Fibroblast of villous mesenchyme (primary cell): ENCODE measurements around the gene MMD. TPM values are rescaled to one million over a fixed set of nuclear protein-coding genes. Genes with fewer than 3 reads are reported as not detected.
"Not testable (repeated sequence)": the region's sequence is repeated elsewhere in the genome, so short reads cannot be mapped to it uniquely, and the experiment has no call there.

Experiments
- DNase-seq: peaks from one replicate; pipeline ENCODE4 v3.0.0-alpha.2; 2010; ENCODE audit warnings: low read depth
- H3K4me3 ChIP-seq: 2 replicates; pipeline ENCODE4 v1.5.1; 2011; ENCODE audit warnings: low read depth, mild to moderate bottlenecking, low read length
- total RNA-seq: library from RNA; depleted of rRNA; stranded (reverse); fragments of >200 nt; gene quantifications from 2 replicates; pipeline ENCODE4 v1.2.3, GENCODE V29; 2012
- TF ChIP-seq, protein P1 (sequence below): IDR thresholded peaks from 2 replicates; pipeline ENCODE4 v1.5.1; 2012; ENCODE audit warnings: low read depth, mild to moderate bottlenecking, low read length; ENCODE audit not compliant: insufficient read depth

The MMD gene
- total RNA-seq, 1 donor, result 9.5 TPM

DNA sequence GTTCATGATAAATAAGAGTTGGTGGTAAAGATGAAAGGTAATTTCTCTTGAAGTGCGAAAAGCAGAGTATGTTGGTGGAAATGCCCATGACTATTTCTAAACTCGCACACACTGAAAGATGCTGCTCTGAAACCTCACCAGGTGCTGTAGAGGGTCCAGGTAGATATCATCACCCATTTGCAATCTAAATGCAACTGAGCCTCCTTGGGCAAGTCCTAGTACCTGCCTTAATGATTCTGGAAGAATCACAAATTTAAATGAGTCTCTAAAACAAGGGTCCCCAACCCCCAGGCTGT, 5.9 kb upstream of the MMD start:
- H3K4me3 ChIP-seq, result no peak overlapping the region
- DNase-seq, result no peak
- TF ChIP-seq, protein P1, sequence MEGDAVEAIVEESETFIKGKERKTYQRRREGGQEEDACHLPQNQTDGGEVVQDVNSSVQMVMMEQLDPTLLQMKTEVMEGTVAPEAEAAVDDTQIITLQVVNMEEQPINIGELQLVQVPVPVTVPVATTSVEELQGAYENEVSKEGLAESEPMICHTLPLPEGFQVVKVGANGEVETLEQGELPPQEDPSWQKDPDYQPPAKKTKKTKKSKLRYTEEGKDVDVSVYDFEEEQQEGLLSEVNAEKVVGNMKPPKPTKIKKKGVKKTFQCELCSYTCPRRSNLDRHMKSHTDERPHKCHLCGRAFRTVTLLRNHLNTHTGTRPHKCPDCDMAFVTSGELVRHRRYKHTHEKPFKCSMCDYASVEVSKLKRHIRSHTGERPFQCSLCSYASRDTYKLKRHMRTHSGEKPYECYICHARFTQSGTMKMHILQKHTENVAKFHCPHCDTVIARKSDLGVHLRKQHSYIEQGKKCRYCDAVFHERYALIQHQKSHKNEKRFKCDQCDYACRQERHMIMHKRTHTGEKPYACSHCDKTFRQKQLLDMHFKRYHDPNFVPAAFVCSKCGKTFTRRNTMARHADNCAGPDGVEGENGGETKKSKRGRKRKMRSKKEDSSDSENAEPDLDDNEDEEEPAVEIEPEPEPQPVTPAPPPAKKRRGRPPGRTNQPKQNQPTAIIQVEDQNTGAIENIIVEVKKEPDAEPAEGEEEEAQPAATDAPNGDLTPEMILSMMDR, result no peak

GRCh38 chr17:55426851-55427586, 5.4 kb upstream of the MMD start:
- no peak overlapping the region for H3K4me3 ChIP-seq
- TF ChIP-seq, protein P1, result no peak
- peak; percentile 81 for DNase-seq

GRCh38 chr17:55424893-55425540, 3.4 kb upstream of the MMD start:
- TF ChIP-seq, protein P1, result no peak
- H3K4me3 ChIP-seq, result no peak overlapping the region
- DNase-seq, result no peak

GRCh38 chr17:55423535-55423934, 1.9 kb upstream of the MMD start:
- H3K4me3 ChIP-seq, result no peak overlapping the region
- DNase-seq, result no peak
- TF ChIP-seq, protein P1, result no peak

- DNase-seq, H3K4me3 ChIP-seq: not testable (repeated sequence)
These were observed 1.2 kb upstream of the MMD start for GRCh38 chr17:55422828-55423164.

GRCh38 chr17:55420776-55421178, 858 bp downstream of the MMD start:
- TF ChIP-seq, protein P1, result no peak
- H3K4me3 ChIP-seq, result peak overlapping the region; percentile 76
- DNase-seq, result peak; percentile 38

GRCh38 chr17:55420067-55420775, 1.4 kb downstream of the MMD start:
- H3K4me3 ChIP-seq, result peak overlapping the region; percentile 76

More at GRCh38 chr17:55420067-55420775, 1.4 kb downstream of the MMD start:
- no peak for DNase-seq
- TF ChIP-seq, protein P1, result no peak
